Measurements from ENCODE around the gene COL19A1. TPM values are rescaled to one million over a fixed set of nuclear protein-coding genes. Genes with fewer than 3 reads are reported as not detected.

COL19A1 gene
- total RNA-seq, 2 donors from 2014 or later = 1.4 to 1.5 TPM

GRCh38 chr6:69873291-69873690, 6.9 kb downstream of the COL19A1 start:
- no peak overlapping the region for H3K27ac Mint-ChIP-seq
- no peaks in the 10 kb centered on the region for H3K36me3 ChIP-seq (ENCODE audit: control insufficient read depth, insufficient read depth, low read length)
- no peak overlapping the region for H3K9ac ChIP-seq (ENCODE audit: extremely low read depth, low read length, poor library complexity, severe bottlenecking)
- H3K27me3 ChIP-seq (ENCODE audit: control insufficient read depth, insufficient read depth, low read length, poor library complexity, severe bottlenecking) = no peaks in the 10 kb centered on the region
- H3K4me1 ChIP-seq (ENCODE audit: control insufficient read depth, insufficient read depth, low read length) = no peaks in the 10 kb centered on the region
- no peak for DNase-seq
- H3K27ac ChIP-seq (ENCODE audit: low read depth, low read length) = no peak overlapping the region
- WGBS, 2 experiments (ENCODE audit: insufficient coverage in 1 of 2, insufficient read length in 1 of 2) = 92 to 95% methylated on average over 2 of the region's 2 CpGs
- H3K4me1 Mint-ChIP-seq = peaks cover 5% of the 10 kb centered on the region
- no peak for TF ChIP-seq CTCF (conservative IDR thresholded peaks at IDR 0.05)
- H3K36me3 Mint-ChIP-seq (ENCODE audit: low read depth) = no peaks in the 10 kb centered on the region
- no peak overlapping the region for H3K4me3 ChIP-seq (ENCODE audit: low read length)
- no peak overlapping the region for H3K4me3 Mint-ChIP-seq
- H3K9me3 ChIP-seq (ENCODE audit: control insufficient read depth, low read length) = no peaks in the 10 kb centered on the region
- H3K27me3 Mint-ChIP-seq (ENCODE audit: insufficient read depth) = peaks cover 17% of the 10 kb centered on the region
- H3K9me3 Mint-ChIP-seq = no peaks in the 10 kb centered on the region

GRCh38 chr6:69875715-69876114, 9.4 kb downstream of the COL19A1 start:
- H3K27me3 Mint-ChIP-seq (ENCODE audit: insufficient read depth) = peaks cover 1% of the 10 kb centered on the region
- TF ChIP-seq CTCF (conservative IDR thresholded peaks at IDR 0.05) = no peak
- no peak overlapping the region for H3K4me3 Mint-ChIP-seq
- no peaks in the 10 kb centered on the region for H3K36me3 Mint-ChIP-seq (ENCODE audit: low read depth)
- H3K4me1 Mint-ChIP-seq = no peaks in the 10 kb centered on the region
- Histone ChIP-seq H3K27me3 (ENCODE audit: control insufficient read depth, insufficient read depth, low read length, poor library complexity, severe bottlenecking) (no peaks in the 10 kb centered on the region), H3K4me1 (ENCODE audit: control insufficient read depth, insufficient read depth, low read length) (no peaks in the 10 kb centered on the region), H3K27ac (ENCODE audit: low read depth, low read length) (no peak overlapping the region), H3K9me3 (ENCODE audit: control insufficient read depth, low read length) (no peaks in the 10 kb centered on the region), H3K36me3 (ENCODE audit: control insufficient read depth, insufficient read depth, low read length) (no peaks in the 10 kb centered on the region), H3K9ac (ENCODE audit: extremely low read depth, low read length, poor library complexity, severe bottlenecking) (no peak overlapping the region), H3K4me3 (ENCODE audit: low read length) (no peak overlapping the region)
- H3K9me3 Mint-ChIP-seq = no peaks in the 10 kb centered on the region
- DNase-seq = no peak
- no peak overlapping the region for H3K27ac Mint-ChIP-seq
- WGBS, 2 experiments (ENCODE audit: insufficient coverage in 1 of 2, insufficient read length in 1 of 2) = 90 to 94% methylated on average over 3 of the region's 3 CpGs

DNA sequence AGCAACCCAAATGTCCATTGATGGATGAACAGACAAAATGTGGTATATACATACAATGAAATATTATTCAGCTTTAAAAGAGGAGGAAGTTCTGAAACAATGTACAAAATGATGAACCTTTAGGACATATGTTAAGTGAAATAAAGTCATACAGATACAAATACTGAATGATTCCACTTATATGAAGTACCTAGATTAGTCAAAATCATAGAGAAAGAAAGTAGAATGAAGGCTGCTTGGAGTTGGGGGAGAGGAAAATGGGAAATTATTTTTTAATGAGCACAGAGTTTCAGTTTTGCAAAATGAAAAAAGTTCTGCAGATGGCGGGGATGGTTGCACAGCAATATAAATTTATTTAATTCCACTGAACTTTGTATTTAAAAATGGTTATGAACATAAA, 12.4 kb downstream of the COL19A1 start:
- DNase-seq = no peak
- Histone ChIP-seq H3K27me3 (ENCODE audit: control insufficient read depth, insufficient read depth, low read length, poor library complexity, severe bottlenecking) (no peaks in the 10 kb centered on the region), H3K9ac (ENCODE audit: extremely low read depth, low read length, poor library complexity, severe bottlenecking) (no peak overlapping the region), H3K27ac (ENCODE audit: low read depth, low read length) (no peak overlapping the region), H3K36me3 (ENCODE audit: control insufficient read depth, insufficient read depth, low read length) (no peaks in the 10 kb centered on the region), H3K4me3 (ENCODE audit: low read length) (no peak overlapping the region), H3K9me3 (ENCODE audit: control insufficient read depth, low read length) (no peaks in the 10 kb centered on the region), H3K4me1 (ENCODE audit: control insufficient read depth, insufficient read depth, low read length) (no peaks in the 10 kb centered on the region)
- TF ChIP-seq CTCF (conservative IDR thresholded peaks at IDR 0.05) = no peak
- H3K4me1 Mint-ChIP-seq = peaks cover 11% of the 10 kb centered on the region
- no peak overlapping the region for H3K4me3 Mint-ChIP-seq
- no peaks in the 10 kb centered on the region for H3K36me3 Mint-ChIP-seq (ENCODE audit: low read depth)
- no peak overlapping the region for H3K27ac Mint-ChIP-seq
- no peaks in the 10 kb centered on the region for H3K9me3 Mint-ChIP-seq
- H3K27me3 Mint-ChIP-seq (ENCODE audit: insufficient read depth) = no peaks in the 10 kb centered on the region
- no CpG with 5 or more reads among the region's 1 CpG for WGBS, 2 experiments (ENCODE audit: insufficient coverage in 1 of 2, insufficient read length in 1 of 2)
